SK-N-SH (cell line): ENCODE results near the gene NDUFA3.

Source experiments
- CTCF ChIP-seq: fragments of 200-600 bp; sonication (generic); IDR thresholded peaks from 2 replicates; pipeline ENCODE4 v1.6.1; 2017; ENCODE audit warnings: antibody characterized with exemption, mild to moderate bottlenecking, moderate library complexity
- EP300 ChIP-seq, 2 experiments: IDR thresholded peaks; 2 replicates each; pipeline versions ENCODE4 v1.4.0 to v1.6.1; 2012; ENCODE audit warnings: borderline replicate concordance in 1 of 2, low read depth in 1 of 2, low read length in 1 of 2
- FOXM1 ChIP-seq: IDR thresholded peaks from 2 replicates; pipeline ENCODE4 v1.4.0; 2012; ENCODE audit warnings: low read depth, mild to moderate bottlenecking
- GABPA ChIP-seq: IDR thresholded peaks from 2 replicates; pipeline ENCODE4 v1.4.0; 2012; ENCODE audit warnings: low read depth, mild to moderate bottlenecking
- PBX3 ChIP-seq: IDR thresholded peaks from 2 replicates; pipeline ENCODE4; 2012
- TEAD4 ChIP-seq: IDR thresholded peaks from 2 replicates; pipeline ENCODE4 v1.4.0; 2012; ENCODE audit warnings: mild to moderate bottlenecking, borderline replicate concordance; ENCODE audit not compliant: insufficient read depth

- no peak for TF ChIP-seq FOXM1
- TF ChIP-seq EP300 (IDR thresholded peaks at IDR 0.05; ENCODE audit: borderline replicate concordance in 1 of 2, low read depth in 1 of 2, low read length in 1 of 2): no peak
- no peak for TF ChIP-seq GABPA
- no peak for TF ChIP-seq PBX3
- no peak for TF ChIP-seq CTCF
- no peak for TF ChIP-seq TEAD4
These were observed 2.5 kb downstream of the NDUFA3 start for GRCh38 chr19:54104998-54105715.
